IPS DF 4.7 (cell line): ENCODE results near the gene C1orf159.

Experiments
- DNase-seq: peaks from one replicate; pipeline ENCODE4 v3.0.0-alpha.2; 2013; ENCODE audit warnings: low spot score; ENCODE audit errors: extremely low read depth

Gene C1orf159

DNA sequence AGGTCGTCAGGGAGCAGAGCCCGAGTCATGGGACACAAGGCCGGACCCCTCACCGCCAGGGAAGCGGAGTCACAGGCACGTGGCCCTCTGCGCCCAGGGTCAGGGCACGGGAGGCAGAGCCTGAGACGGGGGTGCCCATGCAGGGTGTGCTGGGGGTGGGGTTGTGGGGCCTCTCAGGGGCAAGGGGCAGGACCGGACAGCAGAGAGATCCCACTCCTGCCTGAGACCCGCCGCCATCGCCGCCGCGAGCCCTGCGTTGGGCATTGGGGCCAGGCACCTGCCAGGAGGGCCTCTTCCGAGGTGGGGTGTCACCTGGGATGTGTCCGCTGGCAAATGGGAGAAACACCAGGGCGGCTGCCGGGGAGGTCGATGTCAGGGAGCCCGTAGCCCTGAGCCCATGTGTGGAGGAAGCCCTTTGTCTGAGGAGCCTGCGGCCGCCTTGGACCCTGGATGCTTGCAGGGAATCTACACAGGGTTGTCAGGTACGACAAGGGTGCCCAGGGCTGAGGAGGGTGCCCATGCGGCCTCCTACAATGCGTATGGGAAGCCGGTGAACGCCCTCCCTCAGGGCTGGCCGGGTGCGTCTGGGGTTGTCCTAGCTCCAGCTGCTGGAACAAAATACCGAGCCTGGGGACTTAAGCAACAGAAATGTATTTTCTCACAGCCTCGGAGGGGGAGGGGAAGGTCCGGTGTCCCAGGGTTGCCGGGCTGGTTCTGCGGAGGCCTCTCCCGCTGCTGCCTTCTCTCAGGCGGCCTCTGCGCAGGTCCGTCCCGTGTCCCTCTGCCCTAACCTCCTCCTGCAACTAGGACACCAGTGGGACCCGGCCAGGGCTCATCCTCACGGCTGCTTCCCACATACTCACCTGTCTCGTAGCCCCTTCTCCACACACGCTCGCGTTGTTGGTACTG, 16.4 kb upstream of the C1orf159 start:
- DNase-seq = no peak

DNA sequence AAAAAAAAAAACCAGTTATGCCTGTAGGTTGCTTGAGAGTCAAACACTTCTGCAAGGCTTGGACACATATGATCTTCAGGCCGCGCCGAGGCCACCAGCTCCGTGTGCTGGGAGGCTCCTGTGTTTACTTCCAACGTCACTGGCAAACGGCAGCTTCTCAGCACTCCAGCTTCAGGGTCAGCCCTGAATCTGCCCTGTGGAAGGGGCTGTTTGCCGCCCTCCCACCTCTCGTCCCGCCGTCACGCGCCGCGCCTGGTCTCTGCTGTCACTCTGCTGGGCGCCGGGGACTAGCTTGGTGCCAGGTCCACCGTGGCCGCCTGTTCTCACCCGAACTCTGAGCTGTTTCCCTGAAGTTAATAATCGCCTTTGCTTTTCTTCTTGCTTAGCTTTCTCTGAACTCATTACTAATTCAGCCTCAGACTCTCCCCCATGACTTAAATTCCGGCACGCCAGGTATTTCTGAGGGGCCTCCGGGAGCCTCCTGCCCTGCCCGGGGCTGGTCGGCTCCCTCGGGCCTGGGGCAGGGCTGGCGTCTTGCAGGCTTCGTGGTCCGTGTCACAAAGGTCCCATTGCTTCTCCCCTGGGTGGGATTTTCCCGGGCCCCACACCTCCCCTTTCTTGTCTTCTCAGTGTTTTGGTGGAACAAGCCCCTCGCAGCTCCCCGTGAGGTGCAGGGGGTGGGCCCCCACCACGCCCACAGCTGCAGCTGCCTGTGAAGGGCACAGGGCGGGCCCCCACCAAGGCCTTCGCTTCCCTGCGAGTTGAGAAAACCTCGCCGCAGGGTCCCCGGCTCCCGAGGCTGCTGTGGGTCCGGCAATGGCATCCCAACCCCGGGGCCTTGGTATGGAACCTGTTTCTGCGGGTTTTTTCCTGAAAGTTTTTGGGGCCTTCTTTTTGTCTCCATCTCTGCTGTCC, 14.6 kb upstream of the C1orf159 start:
- DNase-seq = no peak

GRCh38 chr1:1129381-1129821, 13.5 kb upstream of the C1orf159 start:
- DNase-seq = no peak

DNA sequence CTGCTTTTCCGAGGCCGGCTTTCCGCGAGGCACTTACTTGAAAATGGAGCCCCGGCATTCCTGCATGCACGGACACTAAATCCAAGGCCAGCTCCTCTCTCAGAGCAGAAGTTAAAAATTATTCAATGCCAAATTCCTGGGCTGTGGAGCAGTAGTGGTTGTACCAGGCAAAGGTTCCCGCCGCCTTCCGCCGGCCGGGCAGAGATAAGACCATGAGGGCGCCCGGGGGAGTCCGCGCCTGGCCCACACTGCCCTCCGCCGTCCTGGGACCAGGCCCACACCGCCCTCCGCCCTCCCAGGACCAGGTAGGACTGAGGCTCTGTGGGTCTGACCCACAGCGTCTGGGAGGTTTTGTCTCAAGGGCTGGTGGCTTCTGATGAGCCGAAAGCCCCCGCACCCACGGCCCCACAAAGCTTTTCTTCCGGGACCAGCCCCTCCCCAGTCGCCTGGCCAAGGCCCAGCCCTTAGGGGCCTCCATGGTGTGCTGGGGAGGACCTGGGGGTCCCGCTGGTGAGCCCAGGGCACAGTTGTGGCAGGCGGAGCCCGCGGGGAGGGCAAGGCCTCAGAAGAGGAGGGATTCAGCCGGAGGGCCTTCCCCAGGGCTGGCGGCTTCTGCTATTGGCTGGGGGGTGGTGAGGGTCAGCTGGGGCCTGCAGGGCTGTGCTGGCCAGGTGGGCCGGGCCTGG, 12.7 kb upstream of the C1orf159 start:
- no peak for DNase-seq

- no peak for DNase-seq
Measured at GRCh38 chr1:1127551-1128451, 11.9 kb upstream of the C1orf159 start.

- no peak for DNase-seq
Measured at GRCh38 chr1:1125945-1126344, 10.1 kb upstream of the C1orf159 start.

- DNase-seq = no peak
Measured at GRCh38 chr1:1124786-1125642, 9.1 kb upstream of the C1orf159 start.

DNA sequence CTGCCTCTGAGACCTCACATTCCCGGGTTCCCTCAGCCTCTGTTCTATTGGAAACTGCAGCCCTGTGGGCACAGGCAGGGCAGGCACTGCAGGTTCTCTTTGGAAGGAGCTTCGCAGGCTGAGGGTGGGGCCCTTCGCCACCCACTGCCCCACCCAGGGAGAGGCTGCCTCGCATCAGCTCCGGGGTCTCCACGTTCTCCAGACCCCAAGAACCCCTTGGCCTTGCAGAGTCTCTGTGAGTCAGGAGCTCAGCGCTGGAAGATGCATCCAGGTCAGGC, 8.6 kb upstream of the C1orf159 start:
- no peak for DNase-seq

- no peak for DNase-seq
Measured at GRCh38 chr1:1123581-1124507, 8.0 kb upstream of the C1orf159 start.

DNA sequence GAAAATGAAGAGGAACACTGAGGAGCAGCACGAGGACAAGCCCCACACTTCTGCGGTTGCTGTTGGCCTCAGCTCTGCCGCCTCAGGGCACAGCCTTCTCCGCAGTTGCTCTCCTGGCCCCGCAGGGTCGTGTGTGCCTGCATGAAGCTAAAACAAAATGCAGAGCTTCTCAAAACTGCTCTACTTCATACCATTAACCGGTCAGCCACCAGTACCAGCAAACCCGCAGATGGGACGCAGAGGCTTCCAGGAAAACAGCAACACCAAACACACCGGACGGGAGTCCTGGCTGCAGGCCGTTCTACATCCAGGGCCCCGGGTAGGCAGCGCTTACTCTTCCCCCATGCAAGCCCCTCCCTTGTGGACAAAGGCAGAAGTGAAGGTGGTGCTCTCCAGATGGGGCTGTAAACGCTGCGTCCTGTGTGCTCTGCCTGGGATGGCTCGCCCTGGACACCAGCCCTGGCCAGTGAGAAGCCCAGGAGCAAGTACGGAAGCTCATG, 7.1 kb upstream of the C1orf159 start:
- DNase-seq = no peak

- no peak for DNase-seq
Measured at GRCh38 chr1:1122078-1122811, 6.4 kb upstream of the C1orf159 start.

DNA sequence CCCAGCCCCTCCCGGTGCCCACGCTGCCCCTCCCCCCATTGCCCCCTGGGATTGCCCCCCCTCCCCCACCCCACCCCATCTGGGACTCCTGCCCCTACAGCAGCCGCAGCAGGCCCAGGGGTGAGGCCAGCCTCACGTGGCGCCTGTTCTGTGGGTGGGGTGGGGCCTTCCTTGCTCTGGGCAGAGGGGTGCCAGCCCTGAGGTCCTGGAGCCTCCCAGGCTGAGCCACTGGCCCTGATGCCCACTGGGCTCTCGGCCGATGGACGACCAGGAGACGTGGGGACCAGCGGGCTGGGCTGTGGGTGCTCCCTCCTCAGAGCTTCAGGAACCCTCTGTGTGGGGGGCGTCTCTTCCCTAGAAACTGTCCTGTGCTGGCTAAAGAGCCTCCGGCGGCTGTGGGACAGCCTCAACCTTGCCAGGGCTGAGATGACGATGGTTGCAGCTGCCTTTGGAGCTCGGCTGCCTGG, 5.8 kb upstream of the C1orf159 start:
- no peak for DNase-seq

DNA sequence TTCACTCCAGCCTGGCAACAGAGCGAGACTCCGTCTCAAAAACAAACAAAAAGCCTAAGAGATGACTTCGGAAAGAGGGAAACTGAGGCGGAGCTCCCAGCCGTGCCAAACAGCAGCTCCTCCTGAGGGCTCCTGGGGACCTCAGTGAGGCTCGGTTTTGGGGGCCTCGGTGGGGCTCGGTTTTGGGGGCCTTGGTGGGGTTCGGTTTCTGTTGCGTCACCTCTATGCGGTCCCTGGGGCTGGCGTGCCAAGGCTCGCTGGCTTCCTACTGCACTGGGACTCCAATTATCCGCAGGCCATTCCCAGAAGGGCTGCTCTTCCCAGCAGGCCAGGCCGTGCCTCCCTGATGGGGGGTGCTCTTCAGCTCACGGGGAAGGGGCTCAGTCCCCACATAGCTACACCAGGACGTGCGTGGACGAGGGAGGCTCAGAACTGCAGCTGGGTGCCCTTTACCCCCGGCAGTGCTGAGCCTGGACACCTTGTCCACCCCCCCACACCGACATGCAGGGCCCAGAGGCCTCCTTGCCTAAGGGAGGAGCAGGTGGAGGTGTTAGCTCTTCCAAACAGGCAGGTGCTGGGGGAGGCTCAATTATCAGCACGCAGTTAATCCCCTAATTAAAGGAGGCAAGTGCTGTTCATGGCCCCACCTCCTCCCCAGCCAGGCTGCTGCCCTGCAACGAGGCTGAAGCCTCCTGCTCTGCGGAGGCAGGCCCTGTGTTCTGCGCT, 5.1 kb upstream of the C1orf159 start:
- no peak for DNase-seq

GRCh38 chr1:1120096-1120495, 4.2 kb upstream of the C1orf159 start:
- no peak for DNase-seq

- DNase-seq = no peak
Measured at GRCh38 chr1:1119272-1119890, 3.5 kb upstream of the C1orf159 start.

- DNase-seq = no peak
Measured at GRCh38 chr1:1118876-1119220, 3.0 kb upstream of the C1orf159 start.
